Spleen (tissue), 7 donors: ENCODE results near the gene DHRS2.

ENCODE experiments used
- CTCF ChIP-seq, 11 experiments: fragments of 200-600 bp in 7 of 11; fragments of 450-650 bp in 4 of 11; sonication (generic) in 4 of 11; IDR thresholded peaks in 8 of 11; conservative IDR thresholded peaks in 3 of 11; 1 replicate in 7 of 11; 2 replicates in 4 of 11; pipeline versions ENCODE4 v1.4.0 to v1.8.0; 2016 to 2021; ENCODE audit warnings: antibody characterized with exemption in 11 of 11, inconsistent platforms in 4 of 11, mild to moderate bottlenecking in 1 of 11
- POLR2A ChIP-seq, 3 donors: fragments of 450-650 bp; IDR thresholded peaks; one replicate each; pipeline ENCODE4 v1.5.1; 2017; ENCODE audit warnings: antibody characterized with exemption in 3 of 3, mild to moderate bottlenecking in 1 of 3
- donor health status: DM: no; HTN: no; CAD: no; lungs with moderate emphysema.
- donor health status: DM: no; HTN: no; CAD: no.
- donor health status: DM: no; HTN: no; CAD: no.

- TF ChIP-seq POLR2A (IDR thresholded peaks at IDR 0.05) = no peak
- no peak for TF ChIP-seq CTCF (IDR thresholded peaks at IDR 0.05 in 8 of 11, conservative IDR thresholded peaks at IDR 0.05 in 3 of 11)
These were observed 14.0 kb upstream of the DHRS2 start for GRCh38 chr14:23621932-23622730.
